Esophagus muscularis mucosa (tissue), 3 donors: ENCODE results near the gene MGARP.

Experiments used
- CTCF ChIP-seq, 3 experiments: fragments of 200-600 bp in 2 of 3; fragments of 450-650 bp in 1 of 3; sonication (generic) in 2 of 3; IDR thresholded peaks; one replicate each; pipeline ENCODE4 v1.5.1; 2017 to 2019; ENCODE audit warnings: antibody characterized with exemption in 3 of 3, mild to moderate bottlenecking in 2 of 3, moderate library complexity in 1 of 3
- POLR2A ChIP-seq: fragments of 450-650 bp; IDR thresholded peaks from one replicate; pipeline ENCODE4 v1.6.1; 2017; ENCODE audit warnings: antibody characterized with exemption, moderate library complexity, mild to moderate bottlenecking, low read depth
- POLR2AphosphoS5 ChIP-seq, 2 donors: sonication (generic); formaldehyde crosslinking; IDR thresholded peaks; one replicate each; pipeline ENCODE4 v1.6.1; 2017; ENCODE audit warnings: antibody characterized with exemption in 2 of 2

DNA sequence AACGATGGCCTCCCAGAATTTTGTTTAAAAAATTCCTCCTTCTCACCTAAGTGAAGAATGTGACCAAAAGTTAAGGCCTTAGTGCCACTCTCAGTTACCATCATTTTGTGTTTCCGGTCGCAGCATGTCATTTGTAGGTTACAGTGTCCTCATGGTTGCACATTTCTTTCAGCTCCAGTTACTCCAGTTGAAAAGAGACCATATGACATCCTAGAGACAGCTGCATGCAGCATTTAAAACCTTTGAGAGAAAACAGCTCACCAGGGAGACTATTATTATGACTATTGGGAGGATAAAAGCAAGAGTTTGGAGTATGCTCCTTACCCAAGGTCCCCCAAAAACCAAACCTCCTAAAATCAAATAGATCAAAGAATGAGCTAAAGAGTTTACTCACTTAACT is 45.8 kb downstream of the MGARP start:
- TF ChIP-seq CTCF (IDR thresholded peaks at IDR 0.05) (no peak), POLR2A (no peak), POLR2AphosphoS5 (IDR thresholded peaks at IDR 0.05) (no peak)
